ENCODE measurements around the gene AKAP13.

DNA sequence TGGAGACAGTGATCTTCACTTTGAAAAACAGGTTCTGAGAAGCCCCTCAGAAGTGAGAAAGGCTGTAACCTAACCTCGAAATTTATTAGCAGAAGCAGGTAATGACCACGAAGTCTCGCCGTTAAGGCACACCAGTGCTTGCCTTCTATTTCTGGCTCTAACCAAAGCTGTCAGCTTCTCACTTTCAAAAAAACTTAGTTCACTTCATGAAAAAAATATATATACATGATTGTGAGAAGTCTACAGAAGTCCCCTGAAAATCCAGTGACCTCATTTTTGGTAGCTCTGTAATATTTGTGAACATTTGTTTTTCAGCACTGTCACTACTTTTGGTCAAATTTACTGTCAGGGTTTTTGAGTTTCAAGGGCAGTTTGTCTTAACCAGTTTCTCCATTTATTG is 19.1 kb upstream of the AKAP13 start:
- no peak for TF ChIP-seq CEBPB (IDR thresholded peaks at IDR 0.05)
- TF ChIP-seq EGR1 (IDR thresholded peaks at IDR 0.05), result no peak
- TF ChIP-seq YY1 (IDR thresholded peaks at IDR 0.05; ENCODE audit: low read depth), result no peak
- TF ChIP-seq FOXM1 (IDR thresholded peaks at IDR 0.05; ENCODE audit: borderline replicate concordance, low read depth), result no peak
- TF ChIP-seq, protein P1, sequence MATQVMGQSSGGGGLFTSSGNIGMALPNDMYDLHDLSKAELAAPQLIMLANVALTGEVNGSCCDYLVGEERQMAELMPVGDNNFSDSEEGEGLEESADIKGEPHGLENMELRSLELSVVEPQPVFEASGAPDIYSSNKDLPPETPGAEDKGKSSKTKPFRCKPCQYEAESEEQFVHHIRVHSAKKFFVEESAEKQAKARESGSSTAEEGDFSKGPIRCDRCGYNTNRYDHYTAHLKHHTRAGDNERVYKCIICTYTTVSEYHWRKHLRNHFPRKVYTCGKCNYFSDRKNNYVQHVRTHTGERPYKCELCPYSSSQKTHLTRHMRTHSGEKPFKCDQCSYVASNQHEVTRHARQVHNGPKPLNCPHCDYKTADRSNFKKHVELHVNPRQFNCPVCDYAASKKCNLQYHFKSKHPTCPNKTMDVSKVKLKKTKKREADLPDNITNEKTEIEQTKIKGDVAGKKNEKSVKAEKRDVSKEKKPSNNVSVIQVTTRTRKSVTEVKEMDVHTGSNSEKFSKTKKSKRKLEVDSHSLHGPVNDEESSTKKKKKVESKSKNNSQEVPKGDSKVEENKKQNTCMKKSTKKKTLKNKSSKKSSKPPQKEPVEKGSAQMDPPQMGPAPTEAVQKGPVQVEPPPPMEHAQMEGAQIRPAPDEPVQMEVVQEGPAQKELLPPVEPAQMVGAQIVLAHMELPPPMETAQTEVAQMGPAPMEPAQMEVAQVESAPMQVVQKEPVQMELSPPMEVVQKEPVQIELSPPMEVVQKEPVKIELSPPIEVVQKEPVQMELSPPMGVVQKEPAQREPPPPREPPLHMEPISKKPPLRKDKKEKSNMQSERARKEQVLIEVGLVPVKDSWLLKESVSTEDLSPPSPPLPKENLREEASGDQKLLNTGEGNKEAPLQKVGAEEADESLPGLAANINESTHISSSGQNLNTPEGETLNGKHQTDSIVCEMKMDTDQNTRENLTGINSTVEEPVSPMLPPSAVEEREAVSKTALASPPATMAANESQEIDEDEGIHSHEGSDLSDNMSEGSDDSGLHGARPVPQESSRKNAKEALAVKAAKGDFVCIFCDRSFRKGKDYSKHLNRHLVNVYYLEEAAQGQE (IDR thresholded peaks at IDR 0.05; ENCODE audit: low read depth), result no peak
- TF ChIP-seq RAD21 (IDR thresholded peaks at IDR 0.05; ENCODE audit: low read depth), result no peak
- no peak for TF ChIP-seq EP300 (IDR thresholded peaks at IDR 0.05; ENCODE audit: borderline replicate concordance)
- no peak for TF ChIP-seq TAF1 (IDR thresholded peaks at IDR 0.05; ENCODE audit: low read depth)
